GM21723 (cell line): Measurements from ENCODE around the gene FAM229A.
"Not testable (repeated sequence)": the region's sequence is repeated elsewhere in the genome, so short reads cannot be mapped to it uniquely, and the experiment has no call there.

Experiments used
- ATAC-seq: cut with Tn5 transposase; IDR thresholded peaks from one replicate; pipeline ENCODE4 v1.9.1; 2021; ENCODE audit warnings: mild to moderate bottlenecking, moderate library complexity; ENCODE audit not compliant: unreplicated experiment

Gene FAM229A

DNA sequence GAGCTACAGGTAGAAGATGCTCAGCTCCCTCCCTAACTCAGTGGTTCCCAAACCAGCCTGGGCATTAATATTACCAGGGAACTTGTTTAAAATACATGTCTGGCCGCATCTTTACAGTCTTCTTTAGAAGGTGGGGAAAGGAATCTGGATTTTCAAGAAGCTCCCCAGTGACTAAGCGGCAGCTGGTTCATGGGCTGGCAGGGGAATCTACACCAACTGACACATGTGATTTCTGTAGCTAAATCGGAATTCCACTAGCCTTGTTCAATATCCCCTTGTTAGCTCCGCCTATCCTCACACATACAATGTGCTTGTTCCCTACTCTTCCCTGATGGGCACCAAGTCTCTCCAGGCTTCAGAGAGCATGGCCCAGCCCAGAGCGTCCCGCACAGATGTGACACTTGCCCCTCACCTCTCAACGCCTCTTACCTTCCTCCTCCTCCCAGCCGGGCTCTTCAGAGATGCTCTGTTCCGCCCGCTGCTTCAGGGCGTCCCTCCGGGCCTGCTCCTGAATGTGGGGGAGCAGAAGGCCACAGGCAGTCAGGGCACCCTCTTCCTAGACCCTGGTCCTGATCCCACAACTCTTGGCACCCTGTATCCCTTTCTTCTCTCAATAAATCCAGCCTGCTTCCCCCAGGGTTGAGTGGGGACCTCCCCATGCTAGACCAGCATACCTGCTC lies 15.4 kb upstream of the FAM229A start:
- no peak for ATAC-seq

DNA sequence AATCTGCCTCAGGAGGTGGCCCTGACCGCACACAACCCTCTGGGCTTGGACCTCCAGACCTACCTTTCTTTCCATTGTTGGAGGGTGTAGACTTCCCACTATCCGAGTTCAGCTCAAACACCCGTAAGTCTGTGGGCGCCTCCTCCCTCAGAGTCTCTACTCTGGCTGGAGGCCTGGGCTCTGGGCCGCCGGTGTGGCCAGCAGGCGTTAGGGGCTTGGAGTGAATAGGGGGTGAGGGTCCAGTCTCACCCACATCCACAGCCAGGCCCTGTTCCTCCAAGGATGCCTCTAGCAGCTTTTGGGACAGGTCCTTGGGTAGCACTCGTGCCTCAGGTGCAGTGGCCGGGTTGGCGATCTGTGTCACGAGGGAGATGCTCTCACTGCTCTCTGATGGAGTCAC lies 13.9 kb upstream of the FAM229A start:
- no peak for ATAC-seq

DNA sequence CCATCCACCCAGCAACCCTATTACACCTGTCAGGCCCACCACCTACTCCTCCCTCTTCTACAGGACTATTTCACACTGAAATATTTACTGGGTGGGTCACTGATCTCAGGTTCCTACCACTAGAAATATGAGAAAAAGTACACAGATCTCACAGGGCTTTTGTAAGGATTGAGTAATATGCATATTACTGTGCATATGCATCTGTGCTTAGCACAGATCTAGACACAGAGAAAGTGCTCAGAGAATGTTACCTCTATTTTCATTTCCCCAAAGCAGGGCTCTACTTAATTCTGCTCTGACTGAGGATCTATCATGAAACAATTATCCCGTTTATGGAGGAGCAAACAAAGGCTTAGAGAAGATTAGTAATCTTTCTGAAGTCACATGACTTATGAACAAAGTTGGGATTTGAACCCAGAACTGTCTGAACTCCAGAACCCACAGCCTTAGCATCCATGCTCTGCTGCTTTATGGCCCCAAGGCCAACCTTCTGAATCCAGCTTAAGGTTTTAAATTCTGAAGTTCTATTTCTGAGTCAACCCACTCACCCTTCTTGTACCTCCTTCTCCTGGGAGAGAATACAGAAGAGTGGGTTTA lies 11.8 kb upstream of the FAM229A start:
- no peak for ATAC-seq

DNA sequence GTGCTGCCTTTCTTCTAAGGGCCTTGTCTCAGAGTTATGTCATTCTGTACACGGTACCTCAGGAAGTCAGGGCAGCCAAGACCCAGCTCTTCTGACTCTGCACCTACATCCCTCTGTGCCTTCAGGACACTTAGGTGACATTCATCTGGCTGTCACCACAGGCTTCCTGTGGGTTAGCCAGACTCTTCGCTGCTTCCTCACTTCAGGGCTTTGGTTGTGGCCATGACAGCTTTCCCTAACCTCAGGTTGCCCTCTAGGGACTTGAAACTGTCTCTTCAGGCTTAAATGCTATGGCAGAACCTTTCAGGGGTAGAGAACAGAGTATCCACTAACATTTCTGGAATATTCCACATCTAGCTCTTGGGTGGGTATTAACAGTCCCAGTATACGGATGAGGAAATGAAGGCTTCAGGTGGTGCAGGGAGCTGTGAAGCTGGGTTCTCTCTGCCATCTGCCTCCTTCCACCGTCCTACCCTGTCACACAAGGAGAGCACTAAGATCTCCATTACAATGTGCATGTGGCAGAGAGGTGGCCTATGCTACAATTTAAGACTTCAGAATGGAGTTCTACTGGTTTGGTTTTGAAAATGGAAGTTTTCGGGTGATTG lies 10.0 kb upstream of the FAM229A start:
- no peak for ATAC-seq

DNA sequence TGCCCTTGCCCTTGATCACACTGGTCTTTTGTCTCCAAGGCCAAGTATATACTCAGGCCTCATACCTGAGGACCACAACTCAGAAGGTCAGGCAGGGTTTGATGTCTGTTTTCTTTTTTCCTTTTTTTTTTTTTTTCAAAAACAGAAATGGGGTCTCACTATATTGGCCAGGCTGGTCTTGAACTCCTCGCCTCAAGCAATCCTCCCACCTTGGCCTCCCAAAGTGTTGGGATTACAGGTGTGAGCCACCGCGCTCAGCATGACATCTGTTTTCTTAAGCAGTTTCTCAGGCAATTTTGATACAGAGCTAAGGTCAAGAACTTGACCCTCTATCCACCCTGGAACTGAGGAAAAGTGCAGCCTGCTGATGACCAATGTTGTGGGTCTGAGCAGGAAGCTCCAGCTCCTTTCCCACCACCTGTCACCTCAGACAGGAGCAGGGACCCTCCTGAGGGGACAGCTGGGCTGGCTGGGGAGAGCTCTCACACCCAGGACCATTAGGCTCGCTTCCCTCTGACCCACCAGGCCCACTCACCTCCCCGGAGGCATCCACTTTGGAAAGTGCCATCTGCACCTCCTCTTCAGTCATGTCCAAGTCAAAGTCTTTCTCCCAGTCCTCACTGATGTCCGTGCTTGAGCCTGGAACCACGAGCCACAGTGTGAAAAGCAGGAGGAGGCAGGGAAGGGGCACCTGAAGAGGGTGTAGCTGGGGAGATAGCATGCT lies 5.8 kb upstream of the FAM229A start:
- ATAC-seq, result no peak

DNA sequence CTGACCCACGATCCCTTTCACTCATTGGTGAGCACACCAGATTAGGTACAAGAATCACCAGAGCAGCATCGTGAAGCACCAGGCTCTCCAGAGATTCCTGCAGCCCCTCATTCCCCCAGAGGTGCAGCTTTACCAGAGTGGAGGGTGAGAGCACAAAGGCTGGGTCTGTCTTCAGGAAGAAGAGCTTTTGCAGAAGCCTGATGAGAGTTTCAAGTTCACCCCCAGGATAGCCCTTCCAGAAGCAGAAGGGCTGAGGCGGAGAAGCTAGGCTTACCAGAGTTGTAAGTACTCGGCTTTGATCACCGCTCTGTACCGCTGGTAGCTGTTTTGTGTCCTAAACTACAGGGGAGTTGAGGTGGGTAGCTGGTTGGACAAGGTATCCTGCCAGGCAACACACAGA lies 3.2 kb upstream of the FAM229A start:
- ATAC-seq, result no peak

DNA sequence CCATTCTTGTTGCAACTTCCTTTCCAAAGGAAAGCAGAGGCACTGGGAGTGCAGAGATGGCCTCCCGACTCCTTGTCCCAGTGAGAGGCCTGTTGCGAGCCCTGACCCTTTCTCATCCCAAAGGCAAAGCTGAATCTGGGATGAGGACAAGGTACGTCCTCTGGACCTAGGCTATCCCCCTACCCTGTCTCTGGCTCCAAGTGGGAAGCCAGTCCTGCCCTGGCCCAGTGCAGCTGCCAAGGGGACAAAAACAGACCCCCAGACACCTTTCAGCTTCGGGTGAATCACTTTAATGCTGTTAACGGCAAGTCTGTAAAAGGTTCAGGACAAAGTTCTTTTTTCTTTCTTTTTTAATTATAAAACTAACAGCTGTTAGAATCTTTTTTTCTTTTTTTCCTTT lies 2.6 kb upstream of the FAM229A start:
- ATAC-seq, result no peak

DNA sequence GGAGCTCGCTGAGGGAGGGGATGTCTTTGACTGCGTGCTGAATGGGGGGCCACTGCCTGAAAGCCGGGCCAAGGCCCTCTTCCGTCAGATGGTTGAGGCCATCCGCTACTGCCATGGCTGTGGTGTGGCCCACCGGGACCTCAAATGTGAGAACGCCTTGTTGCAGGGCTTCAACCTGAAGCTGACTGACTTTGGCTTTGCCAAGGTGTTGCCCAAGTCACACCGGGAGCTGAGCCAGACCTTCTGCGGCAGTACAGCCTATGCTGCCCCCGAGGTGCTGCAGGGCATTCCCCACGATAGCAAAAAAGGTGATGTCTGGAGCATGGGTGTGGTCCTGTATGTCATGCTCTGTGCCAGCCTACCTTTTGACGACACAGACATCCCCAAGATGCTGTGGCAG lies 1.4 kb upstream of the FAM229A start:
- ATAC-seq, result no peak

DNA sequence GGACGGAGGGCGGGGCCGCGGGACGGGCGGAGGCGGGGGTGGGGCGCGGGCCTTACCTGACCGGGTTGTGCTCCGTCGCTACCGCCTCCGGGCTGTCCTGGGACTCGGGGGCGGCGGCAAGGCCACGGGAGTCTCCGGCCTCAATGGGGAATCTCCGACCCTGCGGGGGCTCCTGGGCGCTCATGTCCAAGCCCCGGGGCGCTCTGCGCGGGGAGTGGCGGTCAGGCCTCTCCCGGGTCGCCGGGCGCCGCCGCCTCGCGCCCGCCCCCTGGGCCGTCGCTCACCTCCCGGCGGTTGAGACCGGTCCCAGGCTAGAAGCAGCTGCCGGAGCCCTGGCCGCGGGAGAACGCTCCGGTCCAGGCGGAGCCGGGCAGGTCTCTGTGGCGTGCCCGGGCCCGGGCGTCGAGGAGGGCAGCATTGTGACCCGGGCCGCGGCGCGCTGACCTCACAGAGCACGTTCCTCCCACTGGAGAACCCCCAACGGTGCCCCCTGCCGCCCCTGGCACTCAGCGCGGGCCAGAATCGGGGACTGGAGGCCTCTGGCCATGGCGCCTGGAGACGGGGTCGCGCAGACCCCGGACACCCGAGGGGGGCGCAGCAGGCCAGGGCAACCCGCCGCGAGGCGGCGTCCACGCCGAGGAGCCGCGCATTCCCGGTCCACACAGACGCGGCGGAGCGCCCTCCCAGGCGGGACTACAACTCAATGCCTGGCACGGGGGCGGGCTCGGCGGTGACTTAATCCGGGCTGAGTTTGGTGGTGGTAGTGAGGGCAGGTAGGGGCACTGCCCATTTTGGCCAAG lies 411 bp downstream of the FAM229A start:
- ATAC-seq, result no peak

DNA sequence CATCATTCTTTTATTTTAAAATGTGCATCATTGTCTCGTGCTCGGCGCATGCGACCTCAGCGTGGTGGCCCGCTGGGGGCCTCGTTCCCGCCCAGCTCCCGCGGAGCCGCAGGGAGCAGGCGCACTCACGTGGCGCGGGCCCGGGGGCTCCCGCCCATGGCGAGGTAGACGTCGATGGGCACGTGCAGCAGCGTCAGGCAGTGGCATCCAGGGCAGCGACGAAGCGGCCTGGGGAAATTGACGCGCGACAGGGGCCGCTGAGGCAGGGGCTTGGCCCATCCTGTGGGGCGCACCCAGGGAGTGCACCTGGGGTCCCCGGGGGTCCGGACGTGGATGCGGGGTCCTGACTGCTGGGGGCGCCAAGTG lies 994 bp downstream of the FAM229A start:
- no peak for ATAC-seq

DNA sequence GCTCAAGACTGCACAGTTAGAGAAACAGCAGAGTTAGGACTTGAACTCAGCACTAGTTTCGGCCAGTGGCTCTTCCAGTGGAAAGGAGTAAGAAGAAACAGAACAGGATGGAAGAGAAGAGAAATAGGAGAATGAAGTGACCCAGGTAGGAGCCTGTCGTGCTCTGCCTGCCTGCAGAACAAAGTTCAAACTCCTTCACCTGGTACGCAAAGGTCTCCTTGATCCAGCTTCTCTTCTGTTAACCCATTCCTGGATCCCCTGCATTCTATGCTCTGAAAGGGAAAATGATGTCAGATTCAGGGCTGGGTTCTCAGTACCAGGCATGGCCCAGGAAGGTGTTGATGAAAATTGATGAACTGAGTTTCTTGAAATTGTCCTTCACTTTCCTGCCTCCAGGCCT lies 3.9 kb downstream of the FAM229A start:
- ATAC-seq, result no peak

DNA sequence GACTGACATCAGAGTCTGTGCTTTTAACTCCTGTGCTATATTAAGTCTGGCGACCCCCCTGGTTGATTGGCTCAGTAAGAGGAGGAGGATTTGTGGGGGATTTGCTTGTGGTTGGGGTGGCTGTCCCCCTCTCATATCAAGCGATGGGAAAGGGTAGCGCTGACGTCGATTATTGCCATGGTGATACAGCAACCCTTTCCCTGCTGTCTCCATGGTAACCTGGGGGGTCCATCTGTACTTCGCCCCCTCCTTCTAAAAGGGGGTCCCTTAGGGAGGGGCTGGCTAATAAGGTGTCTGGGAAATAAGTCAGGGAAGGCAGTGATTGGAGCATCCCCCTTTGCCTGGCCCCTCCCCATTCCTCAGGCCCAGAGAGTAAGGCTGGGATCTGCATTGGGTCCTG lies 4.7 kb downstream of the FAM229A start:
- ATAC-seq, result no peak

DNA sequence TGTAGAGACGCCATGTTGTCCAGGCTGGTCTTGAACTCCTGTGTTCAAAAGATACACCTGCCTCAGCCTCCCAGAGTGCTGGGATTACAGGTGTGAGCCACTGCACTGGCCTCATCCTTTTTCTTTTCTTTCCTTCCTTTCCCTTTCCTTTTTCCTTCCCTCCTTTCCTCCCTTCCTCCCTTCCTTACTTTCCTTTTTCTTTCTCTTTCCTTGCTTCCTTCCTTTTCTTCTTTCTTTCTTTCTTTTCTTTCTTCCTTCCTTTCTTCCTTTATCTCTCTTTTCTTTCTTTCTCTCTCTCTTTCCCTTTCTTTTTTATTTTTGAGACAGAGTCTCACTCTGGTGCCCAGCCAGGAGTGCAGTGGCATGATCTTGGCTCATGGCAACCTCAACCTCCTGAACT lies 5.8 kb downstream of the FAM229A start:
- no peak for ATAC-seq

DNA sequence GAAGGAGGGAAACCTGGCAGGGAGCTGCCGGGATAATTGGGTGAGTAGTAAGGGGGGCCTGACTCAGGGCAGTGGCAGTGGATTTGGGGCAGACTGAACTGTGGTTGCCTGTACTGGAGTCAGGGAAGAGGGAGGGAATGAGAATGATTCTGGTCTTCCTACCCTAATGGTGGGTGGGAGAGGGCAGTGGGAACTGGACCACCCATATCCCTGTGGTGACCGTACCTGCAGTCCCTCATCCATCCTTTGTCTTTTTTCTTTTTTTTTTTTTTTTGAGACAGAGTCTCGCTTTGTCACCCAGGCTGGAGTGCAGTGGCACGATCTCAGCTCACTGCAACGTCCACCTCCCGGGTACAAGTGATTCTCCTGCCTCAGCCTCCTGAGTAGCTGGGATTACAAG lies 6.5 kb downstream of the FAM229A start:
- not testable (repeated sequence) for ATAC-seq

DNA sequence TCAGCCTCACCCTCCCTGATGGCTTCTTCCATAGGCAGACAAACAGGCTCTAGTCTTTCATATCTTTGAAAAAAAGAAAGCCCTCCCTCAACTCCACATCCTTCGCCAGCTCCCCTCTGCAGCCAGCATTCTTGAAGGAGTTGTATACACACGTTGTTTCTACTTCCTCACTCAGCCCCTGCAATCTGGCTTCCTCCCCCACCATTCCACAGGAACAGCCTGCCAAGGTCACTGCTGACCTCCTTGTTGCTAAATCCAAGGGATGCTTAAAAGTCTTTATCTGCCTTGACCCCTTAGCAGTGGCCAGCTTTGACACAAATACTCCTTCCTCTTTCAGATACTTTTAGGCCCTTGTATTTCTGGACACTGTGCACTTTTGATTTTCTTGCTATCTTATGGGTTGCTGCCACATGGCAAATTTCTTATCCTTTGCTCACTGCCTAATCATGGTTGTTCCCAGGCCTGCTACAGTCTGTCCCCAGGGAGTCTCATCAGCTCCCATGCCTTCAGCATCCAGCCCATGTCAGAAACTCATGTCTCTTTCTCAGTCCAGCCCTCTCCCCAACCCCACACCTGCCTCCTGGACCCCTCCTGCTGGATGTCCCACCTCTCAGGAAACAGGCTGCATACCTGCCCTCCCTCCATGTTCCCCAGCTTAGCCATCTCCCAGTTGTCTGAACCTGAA lies 8.3 kb downstream of the FAM229A start:
- ATAC-seq, result no peak

DNA sequence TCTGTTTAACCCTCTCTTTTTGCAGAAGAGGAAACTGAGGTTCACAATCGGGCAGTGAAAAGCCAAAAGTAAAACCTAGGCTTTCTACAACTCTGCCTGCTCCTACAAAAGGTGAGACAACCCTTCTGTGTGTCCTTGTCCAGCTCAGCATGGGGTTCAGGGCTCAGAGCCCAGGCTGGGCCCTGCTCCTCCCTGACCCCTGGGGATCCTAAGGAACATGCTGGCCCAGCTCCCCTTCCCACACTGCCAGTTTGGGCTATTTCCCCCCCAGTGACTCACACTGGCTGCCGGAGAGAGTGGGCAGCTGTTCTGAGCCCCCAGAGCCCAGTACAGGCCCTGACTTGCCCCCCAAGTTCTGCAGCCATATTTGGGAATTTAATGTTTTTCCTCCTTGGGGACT lies 8.9 kb downstream of the FAM229A start:
- ATAC-seq, result no peak

DNA sequence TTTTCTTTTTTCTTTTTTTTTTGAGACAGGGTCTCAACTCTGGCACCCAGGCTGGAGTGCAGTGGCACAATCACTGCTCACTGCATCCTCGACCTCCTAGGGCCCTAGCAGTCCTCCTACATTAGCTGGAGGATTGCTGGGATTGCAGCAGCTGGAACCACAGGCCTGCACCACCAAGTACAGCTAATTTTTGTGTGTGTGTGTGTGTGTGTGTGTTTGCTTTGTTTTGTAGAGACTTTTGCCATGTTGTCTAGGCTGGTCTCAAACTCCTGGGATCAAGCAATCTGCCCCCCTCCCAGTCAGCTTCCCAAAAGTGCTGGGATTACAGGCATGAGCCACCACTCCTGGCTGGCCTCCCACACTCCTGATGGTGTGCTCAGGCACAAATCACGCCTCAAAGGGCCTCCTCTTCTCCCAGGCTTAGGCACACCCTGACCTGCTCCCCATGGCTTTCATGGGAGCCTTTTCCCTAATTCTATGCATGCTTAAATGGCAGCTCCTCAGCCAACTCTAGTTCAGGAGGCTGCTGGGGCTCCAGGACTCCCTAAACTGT lies 9.4 kb downstream of the FAM229A start:
- no peak for ATAC-seq

DNA sequence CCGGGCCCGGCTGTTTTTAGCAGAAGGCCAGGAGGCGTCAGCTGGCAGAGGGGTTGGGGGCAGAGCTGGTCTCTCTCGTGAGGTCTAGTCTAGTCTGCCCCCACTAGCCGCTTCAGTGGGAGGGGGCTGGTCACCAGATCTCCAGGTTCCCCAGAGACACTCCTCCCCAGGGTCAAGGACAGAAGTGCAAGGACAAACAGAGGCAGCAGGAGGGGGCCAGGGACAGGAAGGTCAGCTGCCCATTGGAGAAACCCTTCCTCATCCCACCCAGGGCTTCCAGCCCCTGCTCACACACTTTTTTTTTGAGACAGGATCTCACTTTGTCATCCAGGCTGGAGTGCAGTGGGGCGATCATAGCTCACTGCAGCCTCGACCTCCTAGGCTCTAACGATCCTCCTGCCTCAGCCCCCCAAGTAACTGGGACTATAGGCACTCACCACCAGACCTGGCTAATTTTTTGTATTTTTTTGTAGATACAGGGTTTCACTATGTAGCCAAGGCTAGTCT lies 10.0 kb downstream of the FAM229A start:
- ATAC-seq, result no peak

DNA sequence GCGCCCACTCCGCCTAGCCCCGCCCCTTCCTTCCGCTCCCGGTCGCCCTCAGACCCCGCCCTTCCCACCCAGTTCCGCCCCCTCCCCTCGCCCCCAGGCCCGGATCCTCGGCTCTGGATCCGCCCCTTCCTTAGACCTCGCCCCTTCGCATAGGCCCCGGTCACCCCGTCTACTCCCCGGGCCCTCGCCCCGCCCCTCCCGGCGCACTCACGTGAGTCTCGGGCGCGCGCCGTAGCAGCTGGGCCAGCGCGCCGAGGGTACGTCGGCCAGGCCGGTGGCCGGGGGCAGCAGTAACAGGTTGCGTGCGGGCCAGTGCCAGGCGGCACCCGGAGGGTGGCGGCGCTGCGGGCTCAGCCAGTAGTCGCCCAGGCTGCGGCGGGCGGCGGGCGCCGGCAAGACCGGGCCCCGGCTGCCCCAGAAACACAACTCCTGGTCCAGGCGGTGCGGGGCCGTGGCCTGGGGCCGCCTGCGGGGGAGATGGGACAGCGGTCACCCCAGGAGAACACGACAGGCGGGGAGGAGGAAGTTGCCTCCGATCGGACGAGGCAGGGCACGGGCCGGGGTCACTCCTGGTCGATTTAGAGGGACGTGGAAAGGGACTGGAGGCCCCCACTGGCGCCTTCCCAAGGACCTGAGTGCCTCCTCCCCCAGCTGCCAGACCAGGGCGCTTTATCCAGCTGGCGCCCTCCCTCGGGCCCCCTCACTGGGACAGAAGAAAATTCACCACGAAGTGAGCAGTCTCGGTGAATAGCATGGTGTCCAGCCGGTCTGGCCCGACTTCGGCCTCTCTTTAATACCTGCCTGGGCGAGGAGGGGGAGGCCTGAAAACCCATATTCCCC lies 10.7 kb downstream of the FAM229A start:
- ATAC-seq, result peak; percentile 82
